Uterus (tissue), 4 donors: ENCODE results near the gene ANKRD11. TPM values are rescaled to one million over a fixed set of nuclear protein-coding genes. Genes with fewer than 3 reads are reported as not detected.
"Not testable (repeated sequence)": the region's sequence is repeated elsewhere in the genome, so short reads cannot be mapped to it uniquely, and the experiment has no call there.

Experiments
- DNase-seq, 2 donors: peaks; one replicate each; pipeline ENCODE4 v3.0.0-alpha.2; 2019 to 2020
- H3K27ac ChIP-seq, 2 donors: fragments of 200-600 bp; sonication (generic); 1 replicate in 1 of 2; 2 replicates in 1 of 2; pipeline ENCODE4 v1.5.1; 2016 to 2018
- H3K27me3 ChIP-seq, 2 donors: fragments of 200-600 bp; sonication (generic); one replicate each; pipeline ENCODE4 v1.5.1; 2018 to 2019; ENCODE audit warnings: control low read depth in 1 of 2
- H3K36me3 ChIP-seq, 2 donors: fragments of 200-600 bp; sonication (generic); one replicate each; pipeline ENCODE4 v1.5.1; 2019; ENCODE audit warnings: control low read depth in 1 of 2
- H3K4me1 ChIP-seq, 2 donors: fragments of 200-600 bp; sonication (generic); one replicate each; pipeline ENCODE4 v1.5.1; 2018 to 2019; ENCODE audit warnings: control low read depth in 1 of 2
- H3K4me3 ChIP-seq, 2 donors: fragments of 200-600 bp; sonication (generic); 1 replicate in 1 of 2; 2 replicates in 1 of 2; pipeline ENCODE4 v1.5.1; 2018 to 2019; ENCODE audit warnings: mild to moderate bottlenecking in 1 of 2
- H3K9me3 ChIP-seq, 2 donors: fragments of 200-600 bp; sonication (generic); one replicate each; pipeline ENCODE4 v1.5.1; 2019; ENCODE audit warnings: control low read depth in 1 of 2
- CTCF ChIP-seq, 4 experiments: fragments of 200-600 bp in 2 of 4; fragments of 450-650 bp in 2 of 4; sonication (generic) in 2 of 4; IDR thresholded peaks; one replicate each; pipeline ENCODE4 v1.5.1; 2016 to 2019; ENCODE audit warnings: antibody characterized with exemption in 4 of 4, mild to moderate bottlenecking in 2 of 4, moderate library complexity in 1 of 4
- POLR2A ChIP-seq, 2 donors: fragments of 450-650 bp; IDR thresholded peaks; one replicate each; pipeline ENCODE4 v1.6.1; 2016; ENCODE audit warnings: antibody characterized with exemption in 2 of 2, mild to moderate bottlenecking in 1 of 2, moderate library complexity in 1 of 2
- intact Hi-C: fragments of 100-400 bp; cut with DNase I; formaldehyde crosslinking; loops from one replicate; pipeline ENCODE4 v1.15.1; 2023; ENCODE audit warnings: low total_unique reads
- total RNA-seq, 4 donors: library from RNA; depleted of rRNA in 3 of 4; stranded (reverse); fragments of >200 nt in 3 of 4; gene quantifications; one replicate each; pipeline versions ENCODE4 v1.1.0 to v1.2.4, GENCODE V29; 2014 to 2023
- donor health status: DM: yes; HTN: yes; CAD: no.

ANKRD11 gene
- total RNA-seq, 4 donors from 2014 or later: 20.5 to 182 (median 45.5) TPM

GRCh38 chr16:89365996-89366395, 124.4 kb downstream of the ANKRD11 start:
- Histone ChIP-seq H3K36me3 (no peaks in the 10 kb centered on the region), H3K4me3 (no peak overlapping the region), H3K27ac (no peak overlapping the region), H3K9me3 (no peaks in the 10 kb centered on the region), H3K4me1 (peaks cover 0 to 19% of the 10 kb centered on the region in 2 donors), H3K27me3 (no peaks in the 10 kb centered on the region)
- TF ChIP-seq POLR2A (IDR thresholded peaks at IDR 0.05) (no peak), CTCF (IDR thresholded peaks at IDR 0.05) (no peak)
- DNase-seq: no peak
- intact Hi-C loops: no loop called here

GRCh38 chr16:89365044-89365467, 125.3 kb downstream of the ANKRD11 start:
- no peaks in the 10 kb centered on the region for H3K36me3 ChIP-seq
- intact Hi-C loops: no loop called here

GRCh38 chr16:89364606-89365005, 125.8 kb downstream of the ANKRD11 start:
- intact Hi-C loops: no loop called here
- no peak overlapping the region for H3K4me3 ChIP-seq
- H3K9me3 ChIP-seq: no peaks in the 10 kb centered on the region
- H3K4me1 ChIP-seq: peaks cover 0 to 14% of the 10 kb centered on the region in 2 donors
- no peak for DNase-seq
- no peaks in the 10 kb centered on the region for H3K27me3 ChIP-seq
- no peaks in the 10 kb centered on the region for H3K36me3 ChIP-seq
- H3K27ac ChIP-seq: no peak overlapping the region
- no peak for TF ChIP-seq POLR2A (IDR thresholded peaks at IDR 0.05)
- no peak for TF ChIP-seq CTCF (IDR thresholded peaks at IDR 0.05)

More at GRCh38 chr16:89365044-89365467, 125.3 kb downstream of the ANKRD11 start:
- Histone ChIP-seq H3K27ac (no peak overlapping the region), H3K4me3 (no peak overlapping the region), H3K9me3 (no peaks in the 10 kb centered on the region), H3K27me3 (no peaks in the 10 kb centered on the region), H3K4me1 (peaks cover 0 to 17% of the 10 kb centered on the region in 2 donors)
- DNase-seq: no peak
- TF ChIP-seq CTCF (IDR thresholded peaks at IDR 0.05) (no peak), POLR2A (IDR thresholded peaks at IDR 0.05) (no peak)

GRCh38 chr16:89363621-89364393, 126.6 kb downstream of the ANKRD11 start:
- no peaks in the 10 kb centered on the region for H3K9me3 ChIP-seq
- no peak overlapping the region for H3K27ac ChIP-seq
- TF ChIP-seq POLR2A (IDR thresholded peaks at IDR 0.05) (no peak), CTCF (IDR thresholded peaks at IDR 0.05) (no peak)
- H3K4me1 ChIP-seq: peaks cover 0 to 14% of the 10 kb centered on the region in 2 donors
- no peak overlapping the region for H3K4me3 ChIP-seq
- H3K27me3 ChIP-seq: no peaks in the 10 kb centered on the region
- DNase-seq: no peak
- intact Hi-C loops: no loop called here
- H3K36me3 ChIP-seq: no peaks in the 10 kb centered on the region

GRCh38 chr16:89362540-89363223, 127.7 kb downstream of the ANKRD11 start:
- H3K27me3 ChIP-seq, H3K4me3 ChIP-seq, H3K36me3 ChIP-seq, intact Hi-C loops, DNase-seq, H3K9me3 ChIP-seq, H3K27ac ChIP-seq: not testable (repeated sequence)
- peaks cover 0 to 14% of the 10 kb centered on the region in 2 donors for H3K4me1 ChIP-seq
